HG03354 (cell line): ENCODE measurements around the gene DUSP23.

Experiments used
- ATAC-seq: cut with Tn5 transposase; IDR thresholded peaks from one replicate; pipeline ENCODE4 v1.9.1; 2021; ENCODE audit warnings: mild to moderate bottlenecking; ENCODE audit not compliant: unreplicated experiment, poor library complexity, severe bottlenecking

Gene DUSP23

DNA sequence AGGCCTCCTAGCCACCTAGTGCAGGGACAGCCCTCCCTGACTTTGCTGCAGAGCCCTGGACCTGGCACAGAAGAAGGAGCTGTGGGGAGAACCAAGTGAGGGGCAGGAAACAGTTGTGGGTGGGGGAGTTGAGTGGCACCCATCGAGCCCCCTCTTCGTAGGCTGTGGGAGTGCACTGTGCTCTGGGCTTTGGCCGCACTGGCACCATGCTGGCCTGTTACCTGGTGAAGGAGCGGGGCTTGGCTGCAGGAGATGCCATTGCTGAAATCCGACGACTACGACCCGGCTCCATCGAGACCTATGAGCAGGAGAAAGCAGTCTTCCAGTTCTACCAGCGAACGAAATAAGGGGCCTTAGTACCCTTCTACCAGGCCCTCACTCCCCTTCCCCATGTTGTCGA is 1.2 kb downstream of the DUSP23 start:
- no peak for ATAC-seq

- ATAC-seq: no peak
Observed at GRCh38 chr1:159783724-159784123, 3.0 kb downstream of the DUSP23 start.

DNA sequence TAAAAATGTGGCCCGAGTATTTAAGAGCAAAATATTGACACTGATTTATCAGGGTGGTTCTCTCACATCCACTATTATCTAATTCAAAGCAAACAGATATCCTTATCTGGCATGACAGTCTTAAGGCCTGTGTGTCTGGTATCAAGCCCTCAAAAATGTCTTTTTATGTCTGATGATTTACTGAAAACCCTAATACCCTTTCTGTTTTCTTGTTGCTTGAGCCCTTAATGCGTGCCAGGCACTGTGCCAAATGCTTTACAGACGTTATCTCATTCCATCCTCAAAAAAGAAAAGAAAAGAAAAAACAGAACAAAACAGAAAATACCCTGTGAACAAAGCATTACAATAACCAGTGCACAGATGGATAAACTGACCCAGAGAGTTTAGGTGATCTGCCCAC is 5.7 kb downstream of the DUSP23 start:
- no peak for ATAC-seq

- no peak for ATAC-seq
Observed at GRCh38 chr1:159786966-159787365, 6.2 kb downstream of the DUSP23 start.

DNA sequence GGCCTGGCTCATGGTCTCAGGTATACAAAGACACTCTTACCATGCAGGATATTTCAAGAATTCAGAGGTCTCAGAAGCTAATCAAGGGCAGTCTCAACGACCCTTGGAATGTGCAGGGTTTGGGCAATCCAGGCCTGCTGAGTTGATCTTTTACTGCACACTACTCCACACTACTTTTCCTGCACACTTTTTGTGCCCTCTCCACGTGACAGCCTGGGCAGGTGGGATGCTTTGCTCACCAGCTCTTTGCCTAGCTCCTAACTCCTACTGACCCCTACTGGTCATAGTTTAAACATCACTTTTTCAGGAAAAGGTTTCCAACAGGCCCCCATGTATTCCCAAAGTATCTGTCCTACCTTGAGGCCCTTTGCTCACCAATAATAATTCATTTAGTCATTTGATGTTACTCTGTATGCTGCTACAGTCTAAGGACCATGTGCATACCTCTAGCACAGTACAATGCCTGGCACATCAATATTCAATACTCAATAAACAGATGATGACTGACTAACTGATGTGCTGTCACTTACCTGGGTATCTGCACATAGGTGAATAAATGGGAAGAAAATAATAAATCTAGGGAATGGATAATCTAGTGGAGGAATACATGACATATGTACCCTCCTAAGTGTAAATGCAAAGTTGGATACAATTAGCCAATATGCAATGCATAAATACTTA is 9.6 kb downstream of the DUSP23 start:
- ATAC-seq: no peak

- no peak for ATAC-seq
Observed at GRCh38 chr1:159791031-159791430, 10.3 kb downstream of the DUSP23 start.

GRCh38 chr1:159791461-159791860 is 10.7 kb downstream of the DUSP23 start:
- no peak for ATAC-seq

DNA sequence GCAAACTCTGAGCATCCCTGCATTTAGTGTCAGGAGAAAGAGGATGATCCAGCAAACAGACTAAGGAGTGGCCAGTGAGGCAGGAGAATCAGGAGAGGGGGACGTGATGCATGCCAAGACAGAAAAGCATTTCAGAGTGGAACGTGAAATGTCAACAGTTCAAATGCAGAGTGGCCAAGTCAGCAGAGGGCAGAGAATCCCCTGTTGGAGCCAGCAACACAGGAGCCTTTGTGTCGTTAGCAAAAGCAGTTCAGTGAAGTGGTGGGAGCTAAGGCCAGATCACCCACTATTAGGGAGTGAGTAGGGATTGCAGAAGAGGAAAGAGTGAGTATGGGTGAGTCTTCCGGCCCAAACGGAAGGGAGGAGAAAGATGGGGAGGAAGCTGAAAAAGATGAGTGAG is 14.8 kb downstream of the DUSP23 start:
- ATAC-seq: no peak

DNA sequence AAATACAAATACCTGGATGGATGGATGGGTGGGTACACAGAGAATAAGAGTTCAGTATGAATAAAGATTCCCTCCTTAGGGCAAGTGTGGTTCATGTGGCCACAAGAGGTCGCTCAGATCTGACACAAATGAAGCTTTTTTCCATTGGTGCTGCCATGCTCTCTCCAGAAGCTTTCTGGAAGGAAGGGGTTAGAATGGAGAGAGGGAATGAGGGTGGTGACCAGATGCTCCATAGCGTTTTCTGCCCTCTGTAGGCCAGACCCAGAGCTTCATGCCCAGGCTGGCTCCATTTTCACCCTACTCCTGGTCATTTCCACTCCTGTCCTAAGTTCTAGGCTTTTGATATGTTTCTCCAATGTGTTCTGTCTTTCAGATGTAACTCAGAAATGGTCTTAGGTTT is 18.1 kb downstream of the DUSP23 start:
- no peak for ATAC-seq

DNA sequence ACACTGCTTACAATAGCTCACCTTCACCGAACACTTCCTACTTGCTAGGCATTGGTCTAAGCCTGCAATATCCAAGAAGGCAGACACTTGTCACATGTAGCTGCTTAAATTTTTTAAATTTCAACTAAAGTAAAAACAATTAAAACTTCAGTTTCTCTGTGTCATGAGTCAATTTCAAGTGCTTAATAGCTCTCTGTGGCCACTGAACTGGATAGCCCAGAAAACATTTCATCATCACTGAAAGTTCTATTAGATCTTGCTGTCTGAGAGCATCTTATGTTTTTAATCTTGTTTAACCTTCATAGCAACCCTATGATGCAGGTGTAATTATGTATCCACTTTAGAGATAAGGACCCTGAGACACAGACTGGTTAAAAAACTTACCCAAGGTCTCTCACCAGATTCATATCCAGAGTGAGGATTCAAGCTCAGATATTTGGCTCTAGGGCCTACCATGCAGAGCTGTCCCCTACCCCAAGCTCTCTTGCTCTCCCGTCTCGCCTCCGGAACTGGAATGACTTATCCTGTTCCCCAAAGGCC is 18.8 kb downstream of the DUSP23 start:
- ATAC-seq: no peak

- ATAC-seq: peak; percentile 56
Observed at GRCh38 chr1:159800177-159800930, 19.6 kb downstream of the DUSP23 start.

- ATAC-seq: no peak
Observed at GRCh38 chr1:159802111-159802510, 21.3 kb downstream of the DUSP23 start, which contains the start of gene FCRL6. Gene FCRL6 (plus strand): TSS chr1:159802360. CDS start chr1:159802425, 65 bp downstream.

DNA sequence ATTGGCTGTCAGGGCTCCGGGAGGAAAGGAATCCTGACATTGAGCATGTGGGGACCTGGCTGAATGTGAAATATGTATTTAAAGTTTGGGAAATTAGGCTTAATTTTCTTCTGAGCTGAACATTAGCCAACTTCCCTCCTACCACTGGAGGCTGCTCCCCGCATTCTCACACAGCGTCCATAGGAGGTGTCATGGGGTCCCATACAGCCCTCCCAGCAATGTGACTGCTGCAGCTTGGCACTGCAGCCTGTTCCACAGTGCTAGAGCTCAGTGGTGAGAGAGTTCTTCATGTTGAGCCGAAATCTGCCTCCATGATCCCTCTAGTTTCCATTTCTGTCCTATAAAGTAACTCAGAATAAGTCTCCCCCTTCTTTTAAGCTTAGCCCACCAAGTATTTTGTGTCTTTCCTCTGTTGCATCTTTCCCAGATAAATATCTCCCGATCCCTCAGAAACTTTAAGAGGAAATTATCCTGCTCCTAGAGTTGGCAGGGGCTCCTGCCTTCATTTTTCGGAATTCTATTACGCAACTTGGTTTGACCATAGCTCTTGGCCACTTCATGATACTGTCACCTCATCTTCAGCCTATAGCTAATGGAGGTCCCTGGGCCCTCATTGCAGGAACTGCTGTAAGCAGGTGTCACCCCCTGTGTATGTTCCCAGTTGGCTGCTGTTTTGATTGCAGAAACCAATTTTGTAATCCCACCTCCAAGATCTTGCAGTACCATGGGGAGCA is 23.4 kb downstream of the DUSP23 start:
- no peak for ATAC-seq

GRCh38 chr1:159804924-159805323 is 24.2 kb downstream of the DUSP23 start:
- no peak for ATAC-seq

GRCh38 chr1:159815926-159816325 is 35.2 kb downstream of the DUSP23 start:
- ATAC-seq: no peak

GRCh38 chr1:159817276-159818041 is 36.7 kb downstream of the DUSP23 start:
- ATAC-seq: no peak

DNA sequence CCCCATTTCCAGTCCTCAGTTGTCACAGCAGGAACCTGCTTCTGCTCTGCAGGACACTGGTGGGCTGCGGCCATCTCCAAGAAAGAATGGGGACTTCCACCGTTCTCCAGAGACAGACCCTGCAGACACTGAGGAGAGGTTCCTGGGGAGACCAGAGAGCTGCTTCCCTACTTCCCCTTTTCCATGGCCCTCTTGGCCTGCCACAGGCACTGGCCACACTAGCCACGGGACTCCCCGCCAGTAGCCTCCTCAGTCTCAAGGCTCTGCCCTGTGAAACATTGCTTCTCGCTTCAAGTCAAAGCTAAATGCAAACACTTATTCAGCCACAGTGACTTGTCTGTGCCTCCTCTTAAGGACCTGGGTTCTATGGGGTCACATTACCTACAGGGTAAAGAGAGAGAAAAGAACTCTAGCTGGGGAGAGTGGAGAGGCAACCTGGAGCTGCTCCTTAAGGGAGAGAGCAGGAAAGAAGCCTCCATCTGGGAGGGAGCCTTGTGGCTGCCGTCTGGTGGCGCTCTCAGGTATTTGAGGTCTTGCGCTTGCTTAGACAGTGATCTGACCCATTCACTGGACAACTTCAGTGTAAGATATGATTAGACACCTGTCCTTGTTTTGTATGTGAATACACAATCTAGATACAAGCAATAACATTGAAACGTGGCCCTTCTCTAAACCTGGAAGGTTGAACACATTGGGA is 40.6 kb downstream of the DUSP23 start:
- peak; percentile 44 for ATAC-seq

DNA sequence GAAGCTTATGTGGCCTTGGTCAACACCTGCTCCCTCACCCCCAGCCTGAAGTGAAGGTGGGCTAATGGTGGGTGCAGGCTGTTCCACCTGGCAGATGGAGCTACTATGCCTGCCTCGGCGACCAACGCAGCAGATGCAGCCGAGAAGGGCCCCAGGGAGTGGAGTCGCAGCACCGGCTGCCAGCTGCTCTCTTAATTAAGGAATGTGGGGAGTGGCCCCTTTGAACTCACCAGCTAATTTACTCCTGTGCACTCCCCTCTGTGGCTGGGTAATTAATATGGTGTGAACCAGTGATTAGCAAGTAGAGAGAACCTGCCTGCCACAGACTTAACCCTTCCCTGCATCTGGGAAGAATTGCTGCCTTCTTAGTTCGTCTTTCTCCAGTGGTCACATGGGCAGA is 42.6 kb downstream of the DUSP23 start:
- no peak for ATAC-seq

- ATAC-seq: no peak
Observed at GRCh38 chr1:159825564-159825963, 44.8 kb downstream of the DUSP23 start.
